Medulla oblongata (tissue), 1 donor: ENCODE results near the gene RSKR.
"Not testable (repeated sequence)": the region's sequence is repeated elsewhere in the genome, so short reads cannot be mapped to it uniquely, and the experiment has no call there.

ENCODE experiments used
- DNase-seq: peaks from one replicate; pipeline ENCODE4 v3.0.0-alpha.2; 2015; ENCODE audit errors: extremely low spot score

The RSKR gene

DNA sequence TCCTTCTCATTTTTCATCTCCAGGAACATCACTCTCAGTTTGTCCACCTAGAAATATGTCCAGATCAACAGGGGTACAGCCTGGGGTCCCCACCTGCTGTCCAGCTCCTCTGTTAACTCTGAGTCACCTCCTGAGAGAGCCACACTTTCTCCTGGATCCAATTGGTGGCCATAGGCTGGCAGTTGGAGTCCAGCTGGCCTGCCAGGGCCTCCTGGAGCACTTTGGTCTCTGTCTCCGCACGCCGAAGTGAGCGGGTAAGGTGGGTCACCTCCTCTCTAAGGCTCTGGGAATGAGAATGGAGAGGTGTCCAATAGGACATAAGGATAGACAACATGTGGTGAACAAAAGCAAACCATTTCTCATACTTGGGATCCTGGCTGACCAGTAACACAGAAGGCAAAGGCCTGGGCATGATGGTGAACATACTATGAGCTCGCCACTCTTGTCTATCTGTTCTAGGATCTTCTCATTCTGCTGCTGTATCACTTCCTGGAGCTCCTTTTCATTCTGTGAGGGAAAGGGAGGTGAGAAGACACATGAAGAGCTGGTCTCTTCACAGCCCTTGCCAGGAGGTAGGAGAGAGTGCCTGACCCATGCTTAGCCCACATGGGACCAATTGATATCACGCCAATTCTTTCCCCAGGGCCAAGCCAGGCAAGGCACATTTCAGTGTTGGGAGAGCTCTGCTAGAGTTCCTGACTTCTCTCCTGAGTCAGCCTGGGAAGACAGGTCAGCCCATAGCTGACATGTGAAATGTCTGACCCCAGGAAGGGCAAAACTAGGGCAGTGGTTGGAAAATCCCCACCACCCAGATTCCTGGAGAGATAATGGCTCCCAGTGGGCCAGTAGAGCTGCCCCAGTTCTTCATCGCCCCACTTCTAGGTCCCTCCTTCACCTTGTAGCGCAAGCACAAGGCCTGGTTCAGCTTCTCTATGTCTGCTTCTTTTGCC lies 35.5 kb downstream of the RSKR start:
- DNase-seq = no peak

DNA sequence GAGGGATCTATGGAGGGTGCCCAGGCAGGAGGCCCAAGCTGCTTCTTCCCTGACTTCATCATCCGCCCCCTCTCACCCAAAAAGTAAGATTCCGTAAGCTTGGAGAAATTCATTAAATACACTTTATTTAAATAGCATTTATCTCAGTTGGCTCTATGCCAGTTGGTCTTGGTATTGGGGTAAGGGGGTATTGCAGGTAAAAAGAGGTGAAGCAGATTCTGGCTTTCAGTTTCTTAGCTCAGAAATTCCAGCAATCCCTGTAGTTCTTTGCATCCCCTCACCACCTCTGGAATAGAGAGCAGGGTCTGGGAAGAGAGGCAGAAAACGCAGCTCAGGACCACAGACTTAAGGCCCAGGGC lies 36.5 kb downstream of the RSKR start:
- DNase-seq = no peak

DNA sequence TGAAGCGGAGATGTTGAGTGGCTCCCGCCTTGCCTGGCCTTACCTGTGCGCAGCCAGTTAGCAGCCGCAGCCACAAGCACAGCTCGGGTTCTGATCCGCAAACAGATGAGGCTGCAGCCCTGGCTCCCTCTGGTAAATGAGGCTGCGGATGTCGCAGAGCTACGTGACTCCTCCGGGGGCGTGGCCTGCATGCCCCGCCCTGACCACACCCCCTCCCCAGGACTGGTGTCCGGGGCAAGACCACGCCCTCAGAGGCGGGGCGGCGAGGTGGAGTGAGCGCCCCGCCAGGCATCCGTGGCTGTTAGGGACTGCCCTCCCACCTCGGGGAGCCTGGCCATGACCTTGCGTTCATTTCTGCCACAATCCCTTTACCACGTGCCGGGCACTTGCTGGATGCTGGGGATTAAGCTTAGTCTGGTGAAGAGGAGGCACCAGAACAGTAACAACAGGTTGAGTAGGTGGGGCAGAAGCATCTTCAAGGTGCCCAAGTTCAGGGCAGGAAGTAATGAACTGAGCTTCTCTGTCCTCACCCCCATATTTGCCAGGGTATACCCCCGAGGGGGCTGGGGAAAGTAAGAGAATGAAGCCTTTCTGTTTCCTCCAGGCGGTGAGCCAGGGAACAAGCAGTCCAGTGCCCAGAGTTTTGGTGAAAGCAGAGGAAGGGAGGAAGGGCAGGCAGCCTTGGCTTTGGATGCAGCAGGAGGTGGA lies 37.1 kb downstream of the RSKR start, which contains the start of gene ALDOC:
TSS of gene ALDOC (minus strand) at position 138 of the 708 bp plus-strand sequence. CDS start 1,363 bp downstream, outside the sequence.
- peak; percentile 99 for DNase-seq

DNA sequence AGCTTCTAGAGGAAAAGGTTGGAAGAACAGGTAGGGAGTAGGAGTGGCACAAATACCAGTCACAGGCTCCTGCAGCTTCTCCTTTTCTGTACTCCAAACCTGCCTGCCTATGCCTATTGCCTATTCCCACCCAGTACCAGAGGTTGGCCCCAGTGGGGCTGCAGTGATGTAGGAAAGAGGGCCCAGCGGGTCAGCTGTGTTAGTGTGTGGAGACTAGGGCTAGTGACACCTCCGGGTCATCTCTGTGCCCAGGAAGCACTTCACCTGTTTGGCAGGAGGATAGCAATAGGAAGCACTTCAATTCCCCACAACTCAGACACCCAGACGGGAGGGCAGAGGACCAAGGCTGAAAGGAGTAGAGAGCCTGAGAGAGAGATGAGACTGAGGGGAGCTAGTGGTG lies 38.0 kb downstream of the RSKR start:
- DNase-seq = not testable (repeated sequence)

DNA sequence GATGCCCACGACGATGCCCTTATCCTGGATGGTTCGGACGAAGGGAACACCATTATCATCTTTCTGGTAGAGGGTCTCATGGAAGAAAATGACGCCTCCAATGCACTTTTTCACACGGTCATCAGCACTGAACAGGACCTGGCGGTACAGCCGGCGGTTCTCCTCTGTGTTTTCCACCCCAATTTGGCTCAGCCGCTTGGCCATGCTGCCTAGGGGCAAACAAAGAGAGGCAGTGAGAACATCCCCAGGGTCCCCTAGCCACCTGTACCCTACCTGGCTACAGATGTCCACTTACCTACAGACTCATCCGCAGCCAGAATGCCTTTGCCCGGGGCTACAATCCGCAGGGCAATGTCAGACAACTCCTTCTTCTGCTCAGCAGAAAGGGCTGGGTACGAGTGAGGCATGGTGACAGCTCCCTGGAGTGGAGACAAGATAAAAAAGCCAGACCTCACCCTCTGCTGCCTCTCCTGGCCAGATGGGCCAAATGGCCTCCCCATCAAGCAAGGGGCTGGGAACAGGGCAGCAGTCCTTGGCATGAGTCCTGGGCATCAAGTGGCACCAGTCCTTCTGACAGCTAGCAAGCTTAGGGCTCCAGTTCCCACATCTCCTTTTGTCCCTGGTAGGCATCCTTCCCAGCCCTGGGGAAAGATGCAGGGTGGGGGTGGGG lies 38.7 kb downstream of the RSKR start:
- DNase-seq = peak; percentile 84

DNA sequence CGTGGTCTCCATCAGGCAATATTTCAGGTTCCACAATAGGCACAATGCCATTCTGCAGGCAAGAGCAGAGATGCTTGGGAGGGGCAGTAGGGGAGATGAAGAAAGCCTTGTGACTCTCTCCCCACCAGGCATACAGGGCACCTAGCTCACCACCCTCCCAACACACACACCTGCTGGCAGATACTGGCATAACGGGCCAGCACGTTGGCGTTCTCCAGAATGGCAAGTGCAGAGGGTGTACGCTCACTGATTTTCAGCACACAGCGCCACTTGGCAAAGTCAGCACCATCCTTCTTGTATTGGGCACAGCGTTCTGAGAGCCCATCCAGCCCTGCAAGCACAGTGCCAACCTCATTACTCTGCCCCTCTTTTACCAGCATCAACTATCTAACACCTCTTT lies 39.5 kb downstream of the RSKR start:
- DNase-seq = no peak

DNA sequence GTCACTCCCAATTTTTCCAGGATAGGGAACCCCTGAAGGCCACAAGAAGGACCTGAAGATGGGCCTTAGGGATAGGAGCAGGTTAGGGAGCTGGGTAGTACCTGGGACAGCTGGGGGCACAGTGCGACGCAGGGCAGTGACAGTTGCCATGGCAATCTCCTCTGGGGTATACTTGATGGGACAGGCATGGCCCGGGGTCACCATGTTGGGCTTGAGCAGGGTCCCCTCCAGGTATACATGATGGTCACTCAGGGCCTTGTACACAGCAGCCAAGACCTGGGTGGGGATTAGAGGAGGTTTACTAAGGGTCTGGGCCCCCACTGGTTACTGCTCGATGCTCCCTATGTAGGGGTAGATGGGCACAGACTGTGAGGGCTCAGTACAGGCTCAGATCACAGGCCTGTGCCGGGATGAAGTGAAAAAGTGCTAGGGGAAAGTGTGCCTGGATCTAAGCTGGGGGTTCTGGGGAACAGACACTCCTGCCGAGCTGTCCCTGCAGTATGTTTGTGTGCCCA lies 40.0 kb downstream of the RSKR start:
- no peak for DNase-seq

DNA sequence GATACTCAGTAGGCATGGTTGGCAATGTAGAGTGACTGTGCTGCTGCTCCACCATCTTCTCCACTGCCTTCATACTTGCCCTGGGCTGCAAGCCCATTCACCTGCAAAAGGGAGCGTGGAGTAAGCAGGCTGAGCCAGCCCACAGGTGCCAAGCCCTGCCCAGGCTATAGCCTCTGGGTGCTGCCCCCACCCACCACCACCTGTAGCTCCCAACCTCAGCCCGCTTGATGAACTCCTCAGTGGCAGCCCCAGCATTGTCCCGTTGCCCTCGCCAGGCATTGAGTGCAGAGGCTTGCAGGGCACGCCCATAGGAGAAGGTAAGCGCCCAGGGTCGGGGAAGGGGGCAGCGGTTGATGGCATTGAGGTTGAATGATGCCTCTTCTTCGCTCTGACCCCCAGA lies 40.5 kb downstream of the RSKR start:
- no peak for DNase-seq

DNA sequence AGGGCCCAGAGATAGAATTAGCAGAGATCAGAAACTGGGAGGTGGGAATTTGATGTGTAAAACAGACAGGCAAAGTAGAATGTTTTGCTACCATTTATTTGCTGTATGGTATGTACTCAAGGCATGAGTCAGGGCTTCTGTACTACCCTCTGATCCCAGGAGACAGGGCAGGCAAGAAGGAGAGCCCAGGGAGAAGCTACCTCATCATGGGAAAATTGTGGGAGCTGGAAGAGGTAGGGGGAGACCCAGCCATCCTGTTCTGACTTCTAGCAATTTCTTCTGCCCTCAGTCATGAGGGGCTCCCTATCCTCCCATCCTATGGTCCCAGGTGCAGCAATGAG lies 41.0 kb downstream of the RSKR start:
- no peak for DNase-seq

DNA sequence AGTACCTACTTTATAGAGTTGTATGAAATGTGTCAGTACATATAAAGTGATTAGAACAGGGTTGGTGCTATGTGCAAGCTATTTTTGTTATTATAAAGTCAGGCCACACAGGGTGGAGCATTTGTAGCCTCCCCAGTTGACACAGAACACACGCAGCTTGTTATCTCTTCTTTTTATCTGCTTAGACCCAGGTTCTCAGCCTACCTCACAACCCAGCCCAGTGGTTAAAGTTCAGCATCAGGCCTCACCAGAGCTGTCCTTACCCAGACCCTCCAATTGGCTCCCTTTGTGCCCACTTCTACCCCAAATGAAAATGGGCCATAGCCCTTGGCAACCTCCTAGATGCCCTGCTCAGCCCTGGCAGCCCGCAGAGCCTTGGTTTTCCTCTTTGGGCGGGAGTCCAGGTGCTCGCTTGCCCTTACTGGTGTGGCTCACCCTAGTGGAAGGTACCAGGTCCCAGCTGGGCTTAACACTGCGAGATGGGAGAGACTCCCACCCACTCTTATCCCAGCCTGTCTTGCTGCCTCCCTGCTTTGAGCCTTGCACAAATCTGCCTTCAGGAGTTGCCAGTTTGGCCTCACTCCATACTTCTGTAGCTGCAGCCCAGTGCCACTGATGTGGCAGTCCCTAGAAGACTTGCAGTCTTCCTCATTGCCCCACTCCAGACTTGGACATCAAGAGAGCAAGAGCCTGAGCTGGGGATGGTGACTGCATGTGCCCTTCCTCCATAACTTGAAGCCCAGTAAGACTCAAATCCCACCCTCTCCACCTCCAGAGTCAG lies 41.5 kb downstream of the RSKR start:
- DNase-seq = no peak

DNA sequence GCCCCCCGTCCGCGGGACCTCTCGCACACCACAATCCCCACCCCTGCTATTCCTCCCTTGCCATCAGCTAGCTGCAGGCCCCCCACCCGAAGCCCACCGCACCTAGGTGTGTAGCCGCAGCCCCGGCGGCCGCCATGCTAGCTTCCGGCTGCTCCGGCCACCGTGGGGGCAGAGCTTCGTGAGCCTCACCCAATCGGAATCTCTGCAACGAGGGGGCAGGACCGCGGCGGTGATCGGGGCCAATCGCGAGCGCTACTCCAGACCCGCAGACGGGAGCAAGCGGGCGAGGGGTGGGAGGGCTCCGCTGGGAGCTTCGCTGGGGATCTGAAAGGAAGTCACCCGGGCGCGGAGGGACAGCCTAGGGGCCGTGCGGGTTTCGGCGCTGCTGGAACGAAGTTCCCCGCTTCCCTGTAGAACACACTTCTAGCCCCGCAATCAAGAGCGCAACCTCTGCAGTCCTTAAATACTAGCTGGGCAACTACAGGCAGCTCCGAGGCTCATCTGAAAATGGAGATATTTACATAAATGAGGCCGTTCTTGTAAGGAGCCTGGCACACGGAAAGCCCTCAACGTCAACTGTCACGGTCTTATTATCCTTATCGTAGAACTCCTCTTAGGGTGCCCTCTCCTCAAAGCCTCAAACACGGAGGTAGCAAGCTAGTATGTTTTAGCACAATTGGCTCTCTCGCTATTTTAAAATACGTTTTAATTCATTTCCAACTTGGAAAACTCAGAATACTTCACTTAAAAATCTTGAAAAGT lies 42.4 kb downstream of the RSKR start, which contains the start of gene PIGS:
TSS of gene PIGS (minus strand) at position 164 of the 762 bp plus-strand sequence. CDS start at position 136, 28 bp downstream.
- DNase-seq = peak; percentile 96

DNA sequence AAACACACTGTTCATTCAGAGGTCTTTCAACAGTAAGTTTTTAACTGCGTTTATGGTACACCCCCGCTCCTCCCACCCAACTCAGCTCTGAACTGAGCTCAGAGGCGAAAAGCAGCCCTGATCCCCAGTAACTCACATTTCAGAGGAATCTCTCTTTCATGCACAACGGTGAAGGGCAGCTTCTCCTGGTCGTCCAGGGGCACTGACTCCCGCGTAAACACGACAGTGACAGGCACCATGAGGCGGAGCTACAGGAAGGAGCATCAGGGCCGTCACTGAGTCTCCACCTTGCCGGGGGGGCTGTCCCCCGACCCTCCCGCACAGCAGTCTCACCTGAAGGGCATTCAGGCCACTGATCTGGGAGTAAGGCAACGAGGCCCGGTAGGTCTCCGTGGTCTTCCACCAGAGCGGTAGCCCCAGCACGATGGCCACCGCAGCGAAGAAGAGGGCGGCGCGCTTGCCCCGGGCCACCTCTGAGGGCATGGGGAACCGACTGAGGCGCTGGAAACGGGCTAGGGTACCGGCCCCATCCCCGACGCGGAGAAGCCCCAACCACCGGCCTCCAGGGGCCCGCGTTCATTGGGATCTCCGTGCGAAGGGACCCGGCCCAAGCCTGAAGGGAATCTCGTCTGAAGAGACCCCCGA lies 43.1 kb downstream of the RSKR start:
- DNase-seq = peak; percentile 34

DNA sequence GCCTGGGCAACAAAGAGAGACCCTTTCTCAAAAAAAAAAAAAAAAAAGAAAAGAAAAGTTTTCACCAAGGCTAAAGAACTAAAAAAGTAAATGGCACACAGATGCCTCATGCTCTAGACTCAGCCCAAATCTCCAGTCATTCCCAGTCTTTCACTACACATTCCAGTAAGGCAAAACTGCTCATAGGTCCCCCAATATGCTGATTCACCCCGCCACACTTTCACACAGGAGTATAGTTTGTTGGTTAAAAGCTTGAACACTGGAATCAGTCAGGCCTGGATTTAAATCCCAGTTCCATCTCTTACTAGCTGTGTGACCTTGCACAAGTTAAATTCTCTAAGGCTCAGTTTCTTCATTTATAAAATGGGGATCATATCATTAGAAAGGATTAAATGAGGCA lies 44.5 kb downstream of the RSKR start:
- no peak for DNase-seq

DNA sequence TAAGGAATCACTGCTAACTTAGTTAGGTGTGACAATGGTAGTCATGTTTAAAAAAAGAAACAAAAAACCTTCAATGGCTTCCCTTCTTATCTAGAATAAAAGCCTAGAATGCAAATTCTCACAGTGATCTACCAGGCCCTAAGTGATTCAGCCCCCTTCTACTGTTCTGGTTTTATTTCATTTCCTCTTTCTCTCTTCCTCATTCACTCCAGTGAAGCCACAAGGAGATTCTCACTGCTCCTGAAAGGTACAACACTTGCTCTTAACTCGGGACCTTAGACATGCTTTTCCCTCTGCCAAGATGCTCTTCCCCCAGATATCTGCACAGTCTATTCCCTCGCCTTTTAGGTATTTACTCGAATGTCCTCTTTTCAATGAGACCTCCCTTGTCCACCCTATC lies 46.4 kb downstream of the RSKR start:
- peak; percentile 47 for DNase-seq

DNA sequence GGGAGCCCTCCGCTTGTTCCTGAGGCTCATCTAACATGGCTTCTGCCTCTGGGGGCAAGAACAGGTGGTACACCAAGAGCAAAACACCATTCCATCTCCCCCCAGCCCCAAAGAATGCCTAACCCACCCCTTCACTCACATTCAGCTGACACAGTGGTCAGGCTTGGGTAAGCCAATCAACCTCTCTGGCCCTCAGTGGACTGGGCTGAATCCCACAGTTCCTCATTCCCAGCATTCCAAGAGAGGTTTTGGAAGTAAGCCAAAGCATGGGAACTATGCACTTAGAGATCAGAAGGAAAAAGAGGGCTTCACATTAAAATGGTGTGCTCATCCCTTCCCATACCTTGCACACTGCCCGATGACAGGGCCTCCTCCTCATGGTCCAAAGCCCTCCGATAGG lies 50.5 kb downstream of the RSKR start:
- DNase-seq = no peak
